GM12865 (cell line): ENCODE measurements around the gene RLN3.

Experiments
- DNase-seq: peaks from one replicate; pipeline ENCODE4 v3.0.0; 2010; ENCODE audit warnings: low read depth
- H3K4me3 ChIP-seq: 2 replicates; pipeline ENCODE4 v1.5.1; 2011; ENCODE audit warnings: mild to moderate bottlenecking, low read depth, low read length, control low read depth
- CTCF ChIP-seq: IDR thresholded peaks from 2 replicates; pipeline ENCODE4 v1.5.1; 2011; ENCODE audit warnings: low read length, control low read depth, low read depth, inconsistent platforms; ENCODE audit not compliant: insufficient read depth; ENCODE audit errors: missing control alignments

Gene RLN3

GRCh38 chr19:14072535-14073260 is 44.8 kb downstream of the RLN3 start, which contains the start of gene MISP3:
Gene MISP3, plus strand, starts transcription at chr19:14072786. Its CDS starts 524 bp downstream, at chr19:14073310.
- TF ChIP-seq CTCF, result no peak
- peak within 1 kb of the TSS; percentile 61 for H3K4me3 ChIP-seq
- peak; percentile 52 for DNase-seq

GRCh38 chr19:14073261-14073924 is 45.4 kb downstream of the RLN3 start:
- DNase-seq, result peak; percentile 89

GRCh38 chr19:14073925-14074838 is 46.2 kb downstream of the RLN3 start:
- TF ChIP-seq CTCF, result no peak
- H3K4me3 ChIP-seq, result peak overlapping the region; percentile 38
- DNase-seq, result no peak

More at GRCh38 chr19:14073261-14073924, 45.4 kb downstream of the RLN3 start:
- TF ChIP-seq CTCF, result peak; percentile 65
- H3K4me3 ChIP-seq, result peak overlapping the region; percentile 61

GRCh38 chr19:14078411-14078810 is 50.5 kb downstream of the RLN3 start:
- H3K4me3 ChIP-seq, result no peak overlapping the region
- no peak for DNase-seq
- no peak for TF ChIP-seq CTCF
